HG03097 (cell line): ENCODE measurements around the gene GAPVD1.

ENCODE experiments used
- ATAC-seq: cut with Tn5 transposase; IDR thresholded peaks from one replicate; pipeline ENCODE4 v1.9.1; 2021; ENCODE audit not compliant: unreplicated experiment, low FRiP score

Gene GAPVD1

DNA sequence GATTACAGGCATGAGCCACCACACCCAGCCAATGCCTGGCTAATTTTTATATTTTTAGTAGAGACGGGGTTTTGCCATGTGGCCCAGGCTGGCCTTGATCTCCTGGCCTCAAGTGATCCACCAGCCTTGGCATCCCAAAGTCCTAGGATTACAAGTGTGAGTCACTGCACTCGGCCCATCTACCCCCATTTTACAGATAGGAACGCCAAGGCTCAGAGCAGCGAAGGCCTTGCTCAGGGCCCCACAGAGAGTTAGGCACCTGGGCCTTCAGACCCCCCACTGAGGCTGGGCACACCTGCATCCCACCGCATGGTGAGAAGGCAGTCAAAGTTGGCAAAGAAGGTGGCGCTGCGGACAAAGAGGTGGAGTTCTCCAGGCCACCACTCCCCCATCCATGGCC, 143.1 kb downstream of the GAPVD1 start:
- ATAC-seq: no peak

DNA sequence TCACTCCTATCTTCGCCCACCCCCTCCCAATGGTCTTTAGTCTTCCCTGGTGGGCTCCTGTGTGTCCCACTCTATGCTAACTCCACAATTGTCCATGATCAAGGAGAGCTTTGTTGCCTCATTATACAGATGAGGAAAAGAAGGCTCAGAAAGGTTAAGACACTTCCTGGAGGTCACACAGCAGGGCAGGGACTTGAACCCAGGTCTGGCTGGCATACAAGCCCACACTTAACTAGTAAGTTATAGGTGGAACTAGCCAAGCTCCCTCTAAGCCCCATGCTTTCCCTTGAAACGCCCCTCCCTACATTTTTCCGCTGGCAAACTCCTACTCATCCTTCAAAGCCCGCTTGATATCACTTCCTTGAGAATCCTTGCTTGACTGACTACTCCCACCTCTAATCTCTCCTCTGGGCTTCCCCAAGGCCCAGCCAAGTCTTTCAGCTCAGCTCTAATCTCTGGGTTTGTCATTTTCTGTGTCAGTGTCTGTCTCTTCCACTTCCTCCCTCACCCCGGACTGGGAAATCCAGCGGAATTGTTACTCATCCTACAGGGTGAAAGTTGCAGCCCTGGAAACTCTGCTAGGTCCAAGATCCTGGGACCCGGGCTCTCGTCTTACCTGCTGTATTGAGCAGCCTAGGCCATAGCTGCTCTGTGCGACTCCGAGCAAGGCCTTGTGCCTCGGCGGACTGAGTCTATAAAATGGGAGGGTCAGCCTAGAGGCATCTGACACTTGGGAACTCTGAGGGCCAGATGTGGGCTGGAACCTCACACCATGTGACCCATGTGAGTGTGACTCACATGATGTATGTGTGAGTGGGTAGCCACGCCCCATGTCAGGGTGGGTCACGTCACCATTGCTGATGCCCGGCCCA, 144.5 kb downstream of the GAPVD1 start:
- ATAC-seq: no peak

GRCh38 chr9:125406810-125407087, 145.1 kb downstream of the GAPVD1 start:
- ATAC-seq: no peak

DNA sequence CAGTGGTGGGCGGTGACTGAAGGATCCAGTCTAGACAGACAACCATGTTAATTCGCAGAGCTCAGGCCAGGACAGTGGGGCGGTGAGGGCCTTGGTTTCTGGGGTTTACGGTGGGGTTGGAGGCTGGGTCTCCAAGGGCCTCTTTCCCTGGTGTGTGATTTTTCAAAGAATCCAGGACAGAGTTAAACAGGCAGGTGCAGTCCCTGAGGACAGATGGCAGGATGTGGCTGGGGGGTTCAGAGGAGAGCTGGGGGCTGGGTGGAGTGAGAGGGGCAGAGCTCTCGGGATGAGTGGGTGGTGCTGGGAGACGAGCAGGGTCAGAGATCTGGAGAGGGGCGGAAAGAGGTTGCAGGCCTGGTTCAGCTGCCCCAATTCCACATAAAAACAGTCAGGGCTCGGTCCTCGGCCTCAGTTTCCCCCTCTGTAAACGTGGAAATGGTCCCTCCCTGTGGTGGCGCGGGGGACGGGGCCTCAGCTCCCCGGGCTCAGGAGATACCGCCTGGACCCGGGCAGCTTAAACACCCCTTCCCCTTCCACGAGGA, 145.9 kb downstream of the GAPVD1 start:
- ATAC-seq: no peak

- ATAC-seq: no peak
These were observed 146.6 kb downstream of the GAPVD1 start for GRCh38 chr9:125407974-125408900.

- ATAC-seq: no peak
These were observed 147.6 kb downstream of the GAPVD1 start for GRCh38 chr9:125409217-125409636.

- no peak for ATAC-seq
These were observed 148.3 kb downstream of the GAPVD1 start for GRCh38 chr9:125409637-125410521.

GRCh38 chr9:125410522-125410894, 148.9 kb downstream of the GAPVD1 start:
- ATAC-seq: no peak

DNA sequence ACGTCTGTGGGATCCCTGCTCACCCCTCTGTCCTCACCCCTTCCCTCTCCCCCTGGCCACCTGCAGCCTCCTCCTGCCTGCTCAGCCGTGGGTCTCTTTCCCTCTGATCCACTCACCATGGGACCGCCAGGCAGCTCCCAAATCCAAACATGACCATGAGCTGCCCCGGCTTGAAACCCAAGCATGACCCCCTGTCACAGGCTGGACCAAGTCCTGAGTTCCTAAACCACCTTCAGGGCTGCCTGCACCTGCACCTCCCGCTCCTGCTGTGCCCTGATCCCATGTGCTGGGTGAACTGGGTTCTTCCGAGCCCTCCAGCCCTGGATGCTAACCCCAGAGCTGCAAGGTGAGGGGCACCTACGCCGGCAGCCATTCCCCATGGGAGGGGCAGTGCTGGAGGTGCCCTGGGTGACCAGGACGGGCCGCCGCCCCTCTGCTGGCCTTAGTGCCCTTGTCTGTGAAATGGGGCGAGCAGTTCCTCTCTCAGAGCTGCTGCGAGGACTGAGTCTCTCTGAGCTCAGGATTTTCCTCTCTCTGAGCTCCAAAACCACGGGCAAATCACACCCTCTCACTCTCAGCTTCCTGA, 149.6 kb downstream of the GAPVD1 start:
- ATAC-seq: no peak

DNA sequence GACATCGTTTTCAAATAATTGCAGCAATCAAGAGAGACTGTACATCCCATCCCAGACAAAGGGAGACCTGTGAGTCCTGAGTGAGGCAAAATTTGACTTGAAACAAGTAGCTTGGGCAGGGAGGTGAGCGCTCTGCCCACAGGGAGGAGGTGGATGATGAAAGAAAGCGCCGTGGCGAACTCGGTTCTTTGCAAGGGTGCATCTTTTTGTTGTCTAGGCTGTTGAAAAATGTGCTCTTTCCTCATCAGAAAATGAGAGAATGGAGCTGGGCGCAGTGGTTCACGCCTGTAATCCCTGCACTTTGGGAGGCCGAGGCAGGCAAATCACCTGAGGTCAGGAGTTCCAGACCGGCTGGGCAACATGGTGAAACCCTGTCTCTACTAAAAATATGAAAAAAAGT, 150.5 kb downstream of the GAPVD1 start:
- no peak for ATAC-seq

GRCh38 chr9:125413579-125413978, 152.0 kb downstream of the GAPVD1 start:
- ATAC-seq: no peak

DNA sequence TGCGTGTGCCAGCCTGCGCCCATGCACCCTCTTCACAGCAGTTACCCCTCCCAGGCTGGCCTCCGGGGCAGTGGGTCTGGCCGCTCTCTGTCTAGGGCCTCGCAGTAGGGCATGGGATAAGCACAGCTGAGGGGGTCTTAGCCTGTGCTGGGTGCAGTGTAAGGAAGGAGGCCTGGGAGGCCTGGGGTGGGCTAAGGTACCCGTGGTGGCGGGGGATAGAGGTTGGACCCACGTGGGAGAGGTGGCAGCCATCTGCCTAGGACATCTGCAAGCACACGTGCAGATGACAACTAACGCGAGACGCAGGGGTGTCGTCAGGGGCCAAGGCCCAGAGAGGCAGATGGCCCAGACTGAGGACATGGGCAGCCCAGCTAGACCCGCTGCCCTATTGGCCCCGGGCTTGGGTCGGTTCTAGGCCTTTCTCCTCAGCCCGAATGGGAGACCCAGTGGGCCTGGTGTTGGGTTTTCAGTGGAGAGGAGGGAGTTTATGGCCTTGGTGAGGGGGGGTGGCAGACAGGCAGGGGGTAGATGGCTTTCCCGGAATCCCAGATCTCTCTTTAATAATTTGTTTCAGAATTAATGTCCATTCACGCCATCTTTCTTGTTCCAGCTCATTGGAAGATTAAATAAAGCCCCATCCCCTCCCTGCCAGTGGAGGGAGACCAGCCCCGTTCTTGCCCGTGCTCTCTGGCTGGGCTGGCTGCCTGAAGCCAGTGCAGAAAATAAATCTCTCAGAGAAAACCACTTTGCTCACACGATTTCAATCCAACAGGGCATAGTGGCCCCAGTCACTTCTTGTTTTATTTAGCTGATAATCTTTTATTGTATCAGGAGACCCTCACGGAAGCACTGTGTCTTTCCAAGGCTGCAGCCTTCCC, 154.2 kb downstream of the GAPVD1 start:
- no peak for ATAC-seq

DNA sequence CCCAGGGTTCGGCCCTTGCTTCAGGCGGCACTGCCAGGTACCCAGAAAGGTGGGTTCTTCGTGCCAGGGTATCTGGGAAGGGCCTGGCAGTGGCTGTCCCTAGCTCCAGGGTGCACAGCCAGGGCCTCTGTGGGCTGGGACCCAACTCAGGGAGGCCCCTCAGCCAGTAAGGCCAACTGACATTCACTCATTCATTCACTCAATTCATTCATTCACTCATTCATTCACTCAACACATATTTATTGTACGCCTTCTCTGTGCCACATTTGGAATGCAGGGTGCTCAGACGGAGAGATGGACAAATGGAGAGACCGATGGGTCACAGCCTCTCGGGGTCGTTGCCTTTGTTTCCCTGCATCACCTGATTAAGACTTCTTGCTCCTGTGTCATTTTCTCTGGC, 154.9 kb downstream of the GAPVD1 start:
- no peak for ATAC-seq
